HG03571 (cell line): ENCODE measurements around the gene RBM33.

Experiments used
- ATAC-seq: cut with Tn5 transposase; IDR thresholded peaks from one replicate; pipeline ENCODE4 v1.9.1; 2021; ENCODE audit not compliant: unreplicated experiment

Gene RBM33

GRCh38 chr7:155741805-155742204, 97.3 kb downstream of the RBM33 start:
- peak; percentile 66 for ATAC-seq

GRCh38 chr7:155743177-155743576, 98.7 kb downstream of the RBM33 start:
- no peak for ATAC-seq

DNA sequence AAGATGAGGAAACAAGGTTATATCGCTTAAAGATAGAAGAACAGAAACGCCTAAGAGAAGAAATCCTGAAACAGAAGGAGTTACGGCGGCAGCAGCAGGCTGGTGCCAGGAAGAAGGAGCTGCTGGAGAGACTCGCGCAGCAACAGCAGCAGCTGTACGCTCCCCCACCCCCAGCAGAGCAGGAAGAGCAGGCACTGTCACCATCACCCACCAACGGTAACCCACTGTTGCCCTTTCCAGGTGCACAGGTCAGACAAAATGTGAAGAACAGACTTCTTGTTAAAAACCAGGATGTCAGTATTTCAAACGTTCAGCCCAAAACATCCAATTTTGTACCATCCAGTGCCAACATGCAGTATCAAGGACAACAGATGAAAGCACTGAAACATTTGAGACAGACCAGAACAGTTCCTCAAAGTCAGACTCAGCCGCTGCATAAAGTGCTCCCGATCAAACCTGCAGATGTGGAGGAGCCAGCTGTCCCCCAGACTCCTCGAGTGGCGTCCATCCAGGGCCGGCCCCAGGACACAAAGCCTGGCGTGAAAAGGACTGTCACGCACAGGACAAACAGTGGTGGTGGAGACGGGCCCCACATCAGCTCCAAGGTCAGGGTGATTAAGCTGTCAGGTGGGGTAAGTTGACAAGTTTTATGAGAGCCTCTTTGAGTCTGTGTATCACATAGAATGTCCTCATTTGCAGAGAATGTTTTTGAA, 100.7 kb downstream of the RBM33 start:
- no peak for ATAC-seq

- no peak for ATAC-seq
Measured at GRCh38 chr7:155745737-155746136, 101.3 kb downstream of the RBM33 start.

DNA sequence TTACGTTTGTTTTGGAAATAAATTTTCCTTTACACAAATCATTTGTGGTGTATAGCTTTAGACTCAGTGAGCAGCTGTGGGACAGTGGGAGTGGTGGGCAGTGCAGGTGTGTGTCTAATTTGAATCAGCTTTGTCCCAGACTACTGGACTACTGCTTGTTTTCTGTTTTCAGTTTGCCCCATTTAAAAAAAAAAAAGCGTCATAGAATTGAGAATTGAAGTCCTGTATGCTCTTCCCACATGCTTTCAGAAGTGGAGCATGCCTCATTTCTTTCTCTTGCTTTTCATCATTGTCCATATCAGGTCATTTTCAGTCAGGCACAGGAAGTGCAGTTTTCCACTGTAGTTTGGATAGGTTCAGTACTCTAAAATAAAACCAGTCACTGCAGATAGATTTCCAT, 101.7 kb downstream of the RBM33 start:
- ATAC-seq = no peak

DNA sequence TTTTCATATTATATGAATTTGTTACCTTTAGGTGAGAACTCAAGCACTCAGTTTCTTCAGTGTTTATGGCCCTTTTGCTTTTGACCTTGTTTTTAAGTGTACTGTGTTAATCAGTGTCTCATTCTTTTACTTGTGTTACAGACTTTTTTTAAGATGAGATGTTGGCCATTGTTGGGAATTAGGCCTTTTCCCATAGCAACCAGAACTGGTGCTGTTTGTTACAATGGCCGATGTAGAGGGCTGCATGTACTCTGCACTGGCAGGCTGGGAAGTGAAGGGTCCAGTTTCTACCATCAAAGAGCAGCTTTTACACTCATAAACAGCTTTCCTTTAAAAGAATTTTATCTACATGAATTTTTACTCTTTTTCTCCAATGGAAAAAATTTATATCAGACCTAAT, 102.7 kb downstream of the RBM33 start:
- ATAC-seq = no peak

DNA sequence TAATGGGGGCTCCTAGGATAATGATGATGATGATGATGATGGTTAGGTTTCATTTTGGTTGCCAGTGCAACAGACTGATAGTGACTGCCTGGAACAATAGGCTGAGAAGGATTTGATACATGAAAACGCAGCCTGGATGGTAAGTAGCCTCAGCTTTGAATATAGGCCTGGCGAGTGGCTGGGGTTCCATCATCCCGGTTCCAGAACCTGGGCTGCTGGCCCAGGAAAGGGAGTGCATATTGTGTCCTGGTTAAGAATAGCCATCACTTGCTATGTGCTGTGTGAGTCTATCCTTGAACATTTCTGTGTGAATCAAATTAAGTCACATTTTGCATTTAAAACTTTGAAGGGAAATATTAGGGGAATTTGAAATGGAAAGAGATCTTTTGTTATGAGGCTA, 105.1 kb downstream of the RBM33 start:
- no peak for ATAC-seq

DNA sequence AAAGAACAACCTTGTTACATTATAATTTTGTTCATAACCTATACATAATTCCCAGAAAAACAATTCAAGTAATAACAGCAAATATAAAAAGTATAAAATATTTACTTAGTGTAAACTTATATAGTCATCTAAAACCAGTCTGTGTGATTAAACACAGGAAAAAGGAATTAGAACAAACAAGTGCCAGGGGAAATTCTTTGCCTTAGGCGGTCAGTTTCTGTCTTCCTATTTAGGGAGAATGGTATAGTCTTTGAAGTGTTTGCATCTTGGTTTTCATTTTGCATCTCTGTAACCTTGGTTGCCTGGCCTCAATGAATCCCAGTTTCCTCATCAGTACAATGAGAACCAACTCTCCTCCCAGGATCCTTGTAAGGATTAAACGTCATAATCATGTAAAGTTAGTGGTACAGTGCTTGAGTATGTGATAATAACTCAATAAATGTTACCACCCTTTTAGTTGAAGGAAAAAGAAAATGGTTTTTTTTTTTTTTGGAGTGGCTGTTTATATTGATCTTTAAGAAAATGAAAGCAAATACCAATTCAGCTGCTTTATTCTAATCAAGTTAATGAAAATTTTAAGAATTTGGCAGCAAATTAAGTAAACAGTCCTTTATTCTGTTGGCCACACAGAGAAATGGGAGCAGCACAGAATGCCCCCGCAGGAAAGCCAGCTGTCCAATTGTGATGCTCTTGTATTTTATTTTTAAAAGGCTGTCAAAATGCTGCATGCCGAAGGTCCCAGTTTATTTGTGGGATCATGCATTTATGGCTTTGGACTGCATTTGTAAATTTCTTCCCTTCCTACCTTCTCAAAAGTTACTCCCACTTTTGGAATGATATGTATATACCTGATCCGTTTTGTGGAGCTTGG, 106.0 kb downstream of the RBM33 start:
- ATAC-seq = no peak

GRCh38 chr7:155751409-155751808, 106.9 kb downstream of the RBM33 start:
- no peak for ATAC-seq

- peak; percentile 59 for ATAC-seq
Measured at GRCh38 chr7:155752756-155753445, 108.4 kb downstream of the RBM33 start.

DNA sequence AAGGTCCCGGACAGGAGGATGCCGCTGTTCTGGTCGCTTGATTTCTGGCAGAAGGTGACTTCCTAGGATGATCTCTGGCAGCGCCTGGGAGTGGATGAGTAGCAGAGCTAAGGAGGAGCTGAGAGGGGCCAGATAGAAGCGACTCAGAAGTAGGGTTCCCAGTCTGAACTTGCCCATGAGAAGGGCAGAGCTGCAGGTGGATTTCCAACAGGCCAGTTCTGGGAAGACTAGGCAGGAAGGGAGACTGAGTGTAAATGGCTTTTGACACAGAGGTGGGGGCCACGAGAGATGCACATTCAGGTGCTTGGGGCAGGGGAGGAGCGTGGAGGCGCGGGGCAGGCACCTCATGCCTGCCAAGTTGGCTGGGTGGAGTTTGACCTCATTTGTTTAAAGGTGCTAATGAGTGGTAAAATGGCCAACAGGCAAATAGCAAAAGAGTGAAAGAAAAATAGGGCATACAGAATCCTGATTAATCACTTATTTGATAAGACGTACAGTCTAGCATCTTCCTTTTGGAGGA, 109.0 kb downstream of the RBM33 start:
- no peak for ATAC-seq

DNA sequence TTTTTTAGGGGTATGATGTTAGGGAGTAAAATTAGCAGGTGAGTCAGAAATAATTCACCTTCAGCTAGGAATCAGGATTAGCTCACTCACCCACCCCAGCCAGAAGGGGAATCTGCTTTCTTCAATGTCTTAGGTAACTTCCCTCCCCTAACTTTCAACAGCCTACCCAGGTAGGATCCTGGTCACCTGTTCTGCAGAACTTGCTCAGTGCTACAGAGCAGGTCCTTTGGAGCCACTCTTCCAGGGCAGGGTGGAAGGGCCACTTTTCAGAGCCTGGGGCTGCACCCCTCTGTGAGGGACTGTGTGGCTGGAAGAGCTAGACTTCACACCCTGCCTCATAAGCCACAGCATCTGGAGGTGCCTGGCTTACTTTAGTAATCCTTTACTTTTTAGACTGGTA, 109.7 kb downstream of the RBM33 start:
- no peak for ATAC-seq

- ATAC-seq = no peak
Measured at GRCh38 chr7:155755026-155755425, 110.6 kb downstream of the RBM33 start.

- ATAC-seq = no peak
Measured at GRCh38 chr7:155756322-155756721, 111.9 kb downstream of the RBM33 start.

DNA sequence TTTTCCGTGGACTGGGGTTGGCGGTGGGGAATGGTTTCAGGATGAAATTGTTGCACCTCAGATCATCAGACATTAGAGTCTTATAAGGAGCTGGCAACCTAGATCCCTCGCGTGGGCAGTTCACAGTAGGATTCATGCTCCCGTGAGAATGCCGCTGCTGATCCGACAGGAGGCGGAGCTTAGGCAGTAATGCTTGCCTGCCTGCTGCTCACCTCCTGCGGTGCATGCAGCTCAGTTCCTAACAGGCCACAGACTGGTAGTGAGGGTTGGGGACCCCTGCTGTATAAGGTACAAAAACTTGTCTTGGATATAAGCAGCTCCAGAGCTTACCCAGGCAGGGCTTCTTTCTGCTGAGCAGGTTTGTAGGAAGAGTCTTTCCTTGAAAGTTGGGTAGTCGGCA, 113.9 kb downstream of the RBM33 start:
- no peak for ATAC-seq

DNA sequence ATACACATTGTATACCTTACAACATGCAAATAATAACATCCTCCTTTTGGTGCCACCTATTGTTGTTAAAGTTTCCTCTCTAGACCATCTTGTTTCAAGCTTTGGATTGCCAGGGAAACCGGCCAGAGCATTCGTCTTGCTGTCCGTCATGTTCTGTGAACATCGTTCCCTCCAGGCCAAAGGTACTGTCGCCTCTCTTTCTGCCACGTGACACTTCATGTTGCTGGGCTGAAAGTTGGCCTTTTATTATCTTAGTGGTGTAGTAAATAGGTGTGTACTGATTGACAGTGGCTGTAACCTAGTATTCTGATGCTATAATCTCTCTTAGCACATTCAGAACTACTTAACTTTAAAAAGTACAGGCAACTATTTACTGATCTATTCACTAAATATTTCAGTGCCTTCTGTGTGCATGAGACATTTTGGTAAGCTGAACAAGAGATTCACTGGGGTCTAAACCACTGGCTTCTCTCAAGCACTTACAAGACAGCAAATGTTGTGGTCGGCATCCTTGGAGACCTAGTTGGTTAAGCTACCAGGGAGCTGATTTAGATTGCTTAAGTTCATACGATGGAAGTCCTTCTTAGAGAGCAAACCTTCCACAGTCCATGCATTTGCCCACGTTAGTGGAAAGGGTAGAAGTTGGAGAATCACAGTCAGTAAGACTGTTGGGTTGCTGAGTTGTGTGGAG, 115.4 kb downstream of the RBM33 start:
- ATAC-seq = no peak

DNA sequence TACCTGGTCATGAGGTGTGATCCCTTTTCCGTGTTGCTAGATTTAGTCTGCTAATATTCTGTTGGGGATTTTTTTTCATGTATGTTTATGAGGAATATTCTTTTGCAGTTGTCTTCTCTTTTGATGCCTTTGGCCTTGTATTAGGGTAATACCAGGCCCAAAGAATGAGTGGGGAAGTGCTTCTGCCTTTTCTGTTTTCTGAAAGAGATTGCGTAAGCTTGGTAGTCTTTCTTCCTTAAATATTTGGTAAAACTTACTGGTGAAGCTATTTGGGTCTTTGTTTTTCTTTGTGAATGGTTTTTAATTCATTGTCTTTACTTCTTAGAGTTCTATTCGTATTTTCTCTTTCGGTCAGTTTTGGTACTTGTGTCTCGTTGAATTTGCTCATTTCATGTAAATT, 116.7 kb downstream of the RBM33 start:
- no peak for ATAC-seq

DNA sequence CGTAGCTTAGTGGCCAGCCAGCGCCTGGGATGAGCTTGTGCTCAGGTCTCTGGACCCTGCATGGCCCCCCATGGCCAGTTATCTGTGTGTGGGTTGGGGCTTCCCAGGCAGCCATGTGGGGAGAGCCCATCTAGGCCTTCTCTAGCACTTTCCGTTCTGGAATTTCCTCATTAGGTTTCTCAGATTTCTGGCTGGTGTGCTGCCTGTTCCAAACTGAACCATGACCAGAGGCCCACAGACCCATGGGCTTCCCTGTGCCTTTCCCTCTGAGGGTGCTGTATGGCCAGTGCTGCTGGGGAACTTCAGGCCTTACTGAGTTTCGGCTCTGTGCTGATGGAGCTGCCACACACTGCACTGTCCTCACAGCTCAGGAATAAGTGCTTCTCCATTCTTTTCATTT, 117.6 kb downstream of the RBM33 start:
- no peak for ATAC-seq

DNA sequence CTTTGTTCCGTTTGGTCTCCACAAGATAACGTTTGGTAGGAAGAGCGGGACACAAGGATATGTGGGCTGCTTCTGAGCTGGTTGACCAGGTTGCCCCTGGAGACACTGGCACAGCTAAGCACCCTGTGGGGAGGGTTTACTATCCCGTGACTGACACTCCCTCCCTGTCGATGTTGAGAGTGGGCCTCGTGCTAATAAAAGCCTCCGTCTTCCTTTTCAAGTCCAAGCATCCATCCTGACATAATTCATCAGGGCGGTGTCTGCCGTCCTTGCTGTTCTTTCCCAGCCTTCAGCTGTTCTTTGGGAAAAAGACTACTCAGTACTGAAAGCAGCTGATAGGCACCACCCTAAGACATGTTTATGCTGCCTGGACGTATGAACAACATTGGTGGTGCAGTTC, 118.2 kb downstream of the RBM33 start:
- no peak for ATAC-seq

- no peak for ATAC-seq
Measured at GRCh38 chr7:155763122-155763521, 118.7 kb downstream of the RBM33 start.
